Measurements from ENCODE around the gene QSOX2. TPM values are rescaled to one million over a fixed set of nuclear protein-coding genes. Genes with fewer than 3 reads are reported as not detected.

QSOX2 gene
- total and polyA plus RNA-seq, 12 donors: 4.6 to 9.1 (median 7.7) TPM

DNA sequence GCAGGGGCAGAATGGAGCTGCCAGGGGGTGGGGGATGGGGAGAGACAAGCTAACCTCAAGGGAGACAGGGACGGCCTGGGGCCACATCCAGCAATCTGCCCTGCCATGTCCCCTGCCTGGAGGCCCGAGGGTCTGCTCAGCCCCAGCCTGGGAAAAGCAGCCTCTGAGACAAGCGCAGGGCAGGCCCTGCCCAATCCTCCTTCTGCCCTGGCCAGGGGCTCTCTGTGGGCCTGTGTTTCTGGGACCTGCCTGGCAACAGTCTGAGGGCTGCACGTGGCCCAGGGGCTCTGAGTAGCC is 13.9 kb upstream of the QSOX2 start:
- DNase-seq (no peak), ATAC-seq (no peak)
- 69 to 75% methylated on average over 4 of the region's 4 CpGs for WGBS, 2 donors
- intact Hi-C loops (cut with DNase I): no loop called here
- Histone ChIP-seq H3K9me3 (no peaks in the 10 kb centered on the region), H3K36me3 (no peaks in the 10 kb centered on the region), H3K27ac (no peak overlapping the region), H3K4me3 (no peak overlapping the region), H3K4me1 (peaks cover 0 to 9% (median 4%) of the 10 kb centered on the region in 9 donors), H3K27me3 (peaks cover 0 to 28% (median 0%) of the 10 kb centered on the region in 7 donors)
- TF ChIP-seq, protein P1, sequence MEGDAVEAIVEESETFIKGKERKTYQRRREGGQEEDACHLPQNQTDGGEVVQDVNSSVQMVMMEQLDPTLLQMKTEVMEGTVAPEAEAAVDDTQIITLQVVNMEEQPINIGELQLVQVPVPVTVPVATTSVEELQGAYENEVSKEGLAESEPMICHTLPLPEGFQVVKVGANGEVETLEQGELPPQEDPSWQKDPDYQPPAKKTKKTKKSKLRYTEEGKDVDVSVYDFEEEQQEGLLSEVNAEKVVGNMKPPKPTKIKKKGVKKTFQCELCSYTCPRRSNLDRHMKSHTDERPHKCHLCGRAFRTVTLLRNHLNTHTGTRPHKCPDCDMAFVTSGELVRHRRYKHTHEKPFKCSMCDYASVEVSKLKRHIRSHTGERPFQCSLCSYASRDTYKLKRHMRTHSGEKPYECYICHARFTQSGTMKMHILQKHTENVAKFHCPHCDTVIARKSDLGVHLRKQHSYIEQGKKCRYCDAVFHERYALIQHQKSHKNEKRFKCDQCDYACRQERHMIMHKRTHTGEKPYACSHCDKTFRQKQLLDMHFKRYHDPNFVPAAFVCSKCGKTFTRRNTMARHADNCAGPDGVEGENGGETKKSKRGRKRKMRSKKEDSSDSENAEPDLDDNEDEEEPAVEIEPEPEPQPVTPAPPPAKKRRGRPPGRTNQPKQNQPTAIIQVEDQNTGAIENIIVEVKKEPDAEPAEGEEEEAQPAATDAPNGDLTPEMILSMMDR (IDR thresholded peaks at IDR 0.05): no peak

DNA sequence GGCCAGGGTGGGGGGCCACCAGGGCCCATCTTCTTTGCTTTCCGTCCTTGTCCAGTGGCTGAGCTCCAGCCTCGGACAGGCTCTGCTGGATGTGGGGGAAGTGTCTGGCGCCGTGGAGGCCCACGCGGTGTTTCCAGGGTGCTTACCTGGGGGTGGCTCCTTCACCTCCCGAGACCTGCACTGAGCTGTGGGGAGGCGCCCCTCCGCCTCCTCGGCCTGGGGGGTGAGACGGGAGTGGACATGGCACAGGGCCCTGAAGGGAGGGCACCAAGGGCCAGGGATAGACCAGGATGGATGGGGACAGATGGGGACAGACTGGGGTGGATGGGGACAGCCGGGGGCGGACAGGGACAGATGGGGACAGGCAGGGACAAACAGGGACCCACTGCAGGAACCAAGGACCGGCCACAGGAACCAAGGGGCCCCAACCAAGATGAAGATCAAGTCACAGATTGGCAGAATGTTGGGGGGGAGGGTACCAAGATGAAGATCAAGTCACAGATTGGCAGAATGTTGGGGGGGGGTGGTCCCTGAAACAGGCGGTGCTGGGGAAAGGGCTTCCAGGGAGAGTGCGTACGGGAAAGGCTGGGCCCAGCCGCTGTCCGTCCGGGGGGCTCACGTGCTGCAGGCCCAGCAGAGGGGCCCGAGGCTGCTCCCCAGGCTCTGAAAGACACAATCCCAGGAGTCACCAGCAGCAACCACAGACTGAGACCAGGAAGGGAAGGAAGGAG is 13.3 kb upstream of the QSOX2 start:
- no peak overlapping the region for H3K27ac ChIP-seq

DNA sequence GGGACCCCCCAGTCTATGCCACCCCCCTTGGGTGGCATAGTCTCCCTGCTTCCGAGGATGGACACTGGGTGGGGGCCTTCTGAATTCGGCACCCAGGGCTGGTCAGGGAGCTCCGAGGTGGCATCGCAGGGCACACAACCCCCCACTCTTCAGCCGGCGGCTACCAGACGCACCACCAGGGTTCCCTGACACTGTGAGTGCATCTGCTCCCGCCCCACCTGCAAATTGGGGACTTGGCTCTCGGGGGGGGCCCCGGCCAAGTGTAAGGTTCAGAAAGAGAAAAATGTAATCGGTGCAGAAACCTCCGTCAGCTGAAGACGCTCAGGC is 12.7 kb upstream of the QSOX2 start:
- peaks cover 0 to 32% (median 0%) of the 10 kb centered on the region in 7 donors for H3K27me3 ChIP-seq
- intact Hi-C loops (cut with DNase I): no loop called here
- TF ChIP-seq, protein P1 (IDR thresholded peaks at IDR 0.05): no peak
- peaks cover 0 to 11% (median 4%) of the 10 kb centered on the region in 9 donors for H3K4me1 ChIP-seq
- H3K27ac ChIP-seq: no peak overlapping the region
- H3K9me3 ChIP-seq: no peaks in the 10 kb centered on the region
- no peaks in the 10 kb centered on the region for H3K36me3 ChIP-seq
- no peak overlapping the region for H3K4me3 ChIP-seq
- 79 to 85% methylated on average over 13 of the region's 13 CpGs for WGBS, 2 donors
- DNase-seq (no peak), ATAC-seq (no peak)

More for the DNA sequence above, 13.3 kb upstream of the QSOX2 start:
- Histone ChIP-seq H3K4me3 (no peak overlapping the region), H3K9me3 (no peaks in the 10 kb centered on the region), H3K27me3 (peaks cover 0 to 32% (median 0%) of the 10 kb centered on the region in 7 donors), H3K4me1 (peaks cover 0 to 11% (median 4%) of the 10 kb centered on the region in 9 donors), H3K36me3 (no peaks in the 10 kb centered on the region)
- 77 to 81% methylated on average over 22 of the region's 22 CpGs for WGBS, 2 donors
- ATAC-seq (no peak), DNase-seq (no peak)
- TF ChIP-seq, protein P1 (IDR thresholded peaks at IDR 0.05): no peak
- intact Hi-C loops (cut with DNase I): no loop called here

DNA sequence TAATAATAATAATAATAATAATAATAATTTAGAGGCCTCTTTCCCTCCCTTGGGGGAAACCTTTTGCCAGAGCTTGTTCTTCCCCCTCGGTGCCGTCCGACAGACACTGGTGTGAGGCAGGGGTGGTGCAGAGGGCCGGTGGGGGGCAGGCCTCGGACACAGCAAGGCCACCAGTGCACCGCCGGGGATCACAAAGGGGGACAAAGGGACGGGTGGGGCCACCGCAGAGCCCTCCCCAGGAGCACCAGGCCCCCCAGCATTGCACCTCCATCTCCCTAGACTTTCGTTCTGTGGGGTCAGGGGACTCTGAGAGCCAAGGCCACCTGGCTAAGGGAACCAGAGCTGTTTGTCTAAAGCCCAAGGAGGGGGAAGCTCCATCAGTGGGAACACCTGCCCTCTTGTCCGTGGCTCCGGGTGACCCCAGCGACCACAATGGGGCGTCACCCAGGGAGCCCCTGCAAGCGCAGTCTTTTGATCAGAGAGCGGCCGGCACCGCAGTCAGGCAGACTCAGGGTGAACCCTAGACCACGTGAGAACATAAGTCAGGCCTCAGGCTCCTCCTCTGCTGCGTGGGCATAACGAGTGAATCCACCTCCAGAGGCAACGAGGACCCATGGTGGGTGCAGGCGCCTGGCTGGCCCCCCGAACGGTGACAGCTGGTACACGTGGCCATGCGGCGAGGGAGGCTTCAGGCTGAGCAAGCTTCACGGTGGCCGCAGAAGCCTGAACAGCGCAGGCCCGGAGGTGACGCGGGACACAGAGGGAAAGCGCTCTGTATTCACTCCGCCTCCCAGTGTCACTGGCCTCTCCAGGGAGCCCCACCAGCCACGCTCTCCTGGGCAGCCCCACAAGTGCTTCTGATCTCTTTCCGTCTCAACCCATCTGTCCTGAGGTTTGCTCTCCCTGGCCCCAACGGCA is 12.0 kb upstream of the QSOX2 start:
- ATAC-seq (no peak), DNase-seq (no peak)
- no peak overlapping the region for H3K4me3 ChIP-seq
- peaks cover 0 to 11% (median 4%) of the 10 kb centered on the region in 9 donors for H3K4me1 ChIP-seq
- H3K27ac ChIP-seq: no peak overlapping the region
- 82% methylated on average over 39 of the region's 39 CpGs for WGBS, 2 donors
- intact Hi-C loops (cut with DNase I): no loop called here
- TF ChIP-seq, protein P1 (IDR thresholded peaks at IDR 0.05): no peak
- peaks cover 0 to 32% (median 0%) of the 10 kb centered on the region in 7 donors for H3K27me3 ChIP-seq
- no peaks in the 10 kb centered on the region for H3K9me3 ChIP-seq
- no peaks in the 10 kb centered on the region for H3K36me3 ChIP-seq
